ENCODE results near the gene IGF2BP1. TPM values are rescaled to one million over a fixed set of nuclear protein-coding genes. Genes with fewer than 3 reads are reported as not detected.

The IGF2BP1 gene
- total RNA-seq, 1 donor from 2014 or later = 260 TPM

DNA sequence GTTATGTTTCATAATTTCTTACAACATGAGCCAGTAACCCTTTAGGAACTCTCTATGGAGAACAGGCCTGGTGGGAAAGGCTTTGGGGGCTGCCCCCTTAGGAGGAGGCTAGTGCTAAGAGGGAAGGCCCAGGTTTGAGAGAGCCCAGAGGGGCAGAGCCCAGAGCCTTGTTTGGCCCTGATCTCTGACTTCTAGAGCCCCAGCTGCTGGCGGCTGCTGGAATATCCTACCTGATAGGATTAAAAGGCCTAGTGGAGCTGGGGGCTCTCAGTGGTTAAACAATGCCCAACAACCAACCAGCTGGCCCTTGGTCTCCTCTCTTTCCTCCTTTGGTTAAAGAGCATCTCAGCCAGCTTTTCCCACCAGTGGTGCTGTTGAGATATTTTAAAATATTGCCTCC is 54.1 kb downstream of the IGF2BP1 start:
- TF ChIP-seq, protein P1, sequence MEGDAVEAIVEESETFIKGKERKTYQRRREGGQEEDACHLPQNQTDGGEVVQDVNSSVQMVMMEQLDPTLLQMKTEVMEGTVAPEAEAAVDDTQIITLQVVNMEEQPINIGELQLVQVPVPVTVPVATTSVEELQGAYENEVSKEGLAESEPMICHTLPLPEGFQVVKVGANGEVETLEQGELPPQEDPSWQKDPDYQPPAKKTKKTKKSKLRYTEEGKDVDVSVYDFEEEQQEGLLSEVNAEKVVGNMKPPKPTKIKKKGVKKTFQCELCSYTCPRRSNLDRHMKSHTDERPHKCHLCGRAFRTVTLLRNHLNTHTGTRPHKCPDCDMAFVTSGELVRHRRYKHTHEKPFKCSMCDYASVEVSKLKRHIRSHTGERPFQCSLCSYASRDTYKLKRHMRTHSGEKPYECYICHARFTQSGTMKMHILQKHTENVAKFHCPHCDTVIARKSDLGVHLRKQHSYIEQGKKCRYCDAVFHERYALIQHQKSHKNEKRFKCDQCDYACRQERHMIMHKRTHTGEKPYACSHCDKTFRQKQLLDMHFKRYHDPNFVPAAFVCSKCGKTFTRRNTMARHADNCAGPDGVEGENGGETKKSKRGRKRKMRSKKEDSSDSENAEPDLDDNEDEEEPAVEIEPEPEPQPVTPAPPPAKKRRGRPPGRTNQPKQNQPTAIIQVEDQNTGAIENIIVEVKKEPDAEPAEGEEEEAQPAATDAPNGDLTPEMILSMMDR (IDR thresholded peaks at IDR 0.05; ENCODE audit: partially characterized antibody, unreplicated experiment) = no peak
- peaks cover 3% of the 10 kb centered on the region for H3K9me3 Mint-ChIP-seq (ENCODE audit: unreplicated experiment)
- H3K36me3 Mint-ChIP-seq (ENCODE audit: unreplicated experiment) = no peaks in the 10 kb centered on the region
- H3K27ac Mint-ChIP-seq (ENCODE audit: unreplicated experiment) = no peak overlapping the region
- H3K27me3 Mint-ChIP-seq (ENCODE audit: unreplicated experiment) = peaks cover 5% of the 10 kb centered on the region
- H3K4me3 Mint-ChIP-seq (ENCODE audit: unreplicated experiment) = no peak overlapping the region
- H3K4me1 Mint-ChIP-seq (ENCODE audit: low read depth, unreplicated experiment) = peaks cover 15% of the 10 kb centered on the region
- no peak for DNase-seq

DNA sequence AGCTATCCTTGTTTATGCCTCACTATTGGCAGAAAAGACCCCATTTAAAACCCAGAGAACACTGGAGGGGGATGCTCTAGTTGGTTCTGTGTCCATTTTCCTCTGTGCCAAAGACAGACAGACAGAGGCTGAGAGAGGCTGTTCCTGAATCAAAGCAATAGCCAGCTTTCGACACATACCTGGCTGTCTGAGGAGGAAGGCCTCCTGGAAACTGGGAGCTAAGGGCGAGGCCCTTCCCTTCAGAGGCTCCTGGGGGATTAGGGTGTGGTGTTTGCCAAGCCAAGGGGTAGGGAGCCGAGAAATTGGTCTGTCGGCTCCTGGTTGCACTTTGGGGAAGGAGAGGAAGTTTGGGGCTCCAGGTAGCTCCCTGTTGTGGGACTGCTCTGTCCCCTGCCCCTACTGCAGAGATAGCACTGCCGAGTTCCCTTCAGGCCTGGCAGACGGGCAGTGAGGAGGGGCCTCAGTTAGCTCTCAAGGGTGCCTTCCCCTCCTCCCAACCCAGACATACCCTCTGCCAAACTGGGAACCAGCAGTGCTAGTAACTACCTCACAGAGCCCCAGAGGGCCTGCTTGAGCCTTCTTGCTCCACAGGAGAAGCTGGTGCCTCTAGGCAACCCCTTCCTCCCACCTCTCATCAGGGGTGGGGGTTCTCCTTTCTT is 56.1 kb downstream of the IGF2BP1 start:
- Mint-ChIP-seq H3K4me1 (ENCODE audit: low read depth, unreplicated experiment) (peaks cover 15% of the 10 kb centered on the region), H3K4me3 (ENCODE audit: unreplicated experiment) (no peak overlapping the region), H3K36me3 (ENCODE audit: unreplicated experiment) (no peaks in the 10 kb centered on the region), H3K27me3 (ENCODE audit: unreplicated experiment) (peaks cover 7% of the 10 kb centered on the region), H3K9me3 (ENCODE audit: unreplicated experiment) (peaks cover 3% of the 10 kb centered on the region), H3K27ac (ENCODE audit: unreplicated experiment) (no peak overlapping the region)
- no peak for DNase-seq
- TF ChIP-seq, protein P1 (IDR thresholded peaks at IDR 0.05; ENCODE audit: partially characterized antibody, unreplicated experiment) = no peak

DNA sequence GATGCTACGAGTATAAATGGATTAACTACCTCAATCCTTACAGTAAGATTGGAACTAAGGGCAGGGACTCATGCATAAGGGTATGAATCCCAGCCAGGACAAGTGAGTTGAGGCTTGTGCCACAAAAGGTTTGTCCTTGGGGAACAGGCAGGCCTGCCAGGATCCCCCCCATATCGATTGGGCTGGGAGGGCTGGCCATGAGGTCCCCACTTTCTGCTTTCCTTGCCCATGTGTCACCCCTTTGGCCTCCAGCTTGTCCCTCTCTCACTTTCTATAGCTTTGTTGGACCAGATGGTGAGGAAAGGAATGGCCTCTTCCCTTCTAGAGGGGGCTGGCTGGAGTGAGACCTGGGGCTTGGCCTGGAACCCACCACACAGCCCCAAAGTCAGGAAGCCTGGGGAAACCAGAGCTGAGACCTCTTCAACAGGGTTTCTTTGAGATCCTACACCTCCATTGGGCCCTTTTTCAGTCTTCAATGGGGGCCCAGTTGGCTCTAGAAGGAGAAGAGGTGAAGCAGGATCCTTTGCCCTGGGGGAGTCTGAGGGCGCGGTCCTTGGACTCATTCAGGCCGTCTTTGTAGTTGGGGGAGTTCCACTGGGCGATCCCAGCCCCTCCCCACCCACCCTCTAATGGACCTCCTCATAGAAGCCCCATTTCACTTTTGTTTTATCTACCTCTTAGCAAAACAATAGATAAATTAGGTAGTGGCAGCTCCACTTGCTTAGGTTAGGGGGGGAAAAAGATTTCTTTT is 57.3 kb downstream of the IGF2BP1 start:
- Mint-ChIP-seq H3K4me3 (ENCODE audit: unreplicated experiment) (no peak overlapping the region), H3K9me3 (ENCODE audit: unreplicated experiment) (peaks cover 3% of the 10 kb centered on the region), H3K27me3 (ENCODE audit: unreplicated experiment) (peaks cover 5% of the 10 kb centered on the region), H3K36me3 (ENCODE audit: unreplicated experiment) (no peaks in the 10 kb centered on the region), H3K4me1 (ENCODE audit: low read depth, unreplicated experiment) (peaks cover 15% of the 10 kb centered on the region), H3K27ac (ENCODE audit: unreplicated experiment) (peak overlapping the region; percentile 76)
- no peak for DNase-seq
- TF ChIP-seq, protein P1 (IDR thresholded peaks at IDR 0.05; ENCODE audit: partially characterized antibody, unreplicated experiment) = no peak

DNA sequence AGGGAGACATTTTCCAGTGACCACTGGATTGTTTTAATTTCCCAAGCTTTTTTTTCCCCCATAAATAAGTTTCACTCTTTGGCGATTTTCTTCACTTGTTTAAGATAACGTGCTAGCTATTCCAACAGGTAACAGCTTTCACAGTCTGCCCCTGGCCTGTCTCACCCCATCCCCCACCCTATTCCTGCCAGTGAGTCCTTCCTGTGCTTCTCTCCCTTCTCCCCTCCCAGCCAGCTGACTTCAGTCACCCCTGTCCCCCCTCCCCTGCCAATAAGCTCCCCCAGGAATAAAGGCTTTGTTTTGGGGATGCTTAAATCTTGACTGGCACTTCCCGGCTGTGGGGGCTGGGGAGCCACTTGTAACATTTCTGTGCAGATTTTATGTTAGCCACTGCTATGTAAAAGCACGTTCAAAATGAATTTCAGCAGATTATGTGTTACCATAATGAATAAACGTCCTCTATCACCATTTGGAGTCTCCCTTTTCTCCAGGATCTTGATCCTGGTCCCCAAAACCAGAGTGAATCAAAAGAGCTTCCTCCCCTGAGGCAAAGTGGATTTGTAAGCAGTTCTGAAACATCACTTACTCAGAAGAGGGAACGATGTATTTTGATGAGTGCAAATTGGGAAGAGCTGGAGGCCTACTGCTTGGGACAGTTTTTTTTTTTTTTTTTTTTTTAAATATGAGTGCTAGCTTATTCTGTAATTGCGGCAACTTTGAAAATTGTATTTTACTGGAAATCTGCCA is 58.2 kb downstream of the IGF2BP1 start:
- DNase-seq = no peak
- Mint-ChIP-seq H3K36me3 (ENCODE audit: unreplicated experiment) (no peaks in the 10 kb centered on the region), H3K9me3 (ENCODE audit: unreplicated experiment) (peaks cover 3% of the 10 kb centered on the region), H3K4me3 (ENCODE audit: unreplicated experiment) (no peak overlapping the region), H3K27ac (ENCODE audit: unreplicated experiment) (peak overlapping the region; percentile 43), H3K4me1 (ENCODE audit: low read depth, unreplicated experiment) (peaks cover 15% of the 10 kb centered on the region), H3K27me3 (ENCODE audit: unreplicated experiment) (peaks cover 5% of the 10 kb centered on the region)
- TF ChIP-seq, protein P1 (IDR thresholded peaks at IDR 0.05; ENCODE audit: partially characterized antibody, unreplicated experiment) = no peak
